SHP77 treated with DMSO at 0.1 percent for 48 hours (cell line): Measurements from ENCODE around the gene CCL24.
"Not testable (repeated sequence)": the region's sequence is repeated elsewhere in the genome, so short reads cannot be mapped to it uniquely, and the experiment has no call there.

Source experiments
- DNase-seq: peaks from one replicate; lab custom pipeline; 2025; lab: John Stamatoyannopoulos, UW

CCL24 gene

GRCh38 chr7:75780647-75781273, 32.8 kb downstream of the CCL24 start:
- DNase-seq: not testable (repeated sequence)

- not testable (repeated sequence) for DNase-seq
These were observed 34.1 kb downstream of the CCL24 start for GRCh38 chr7:75779516-75779915.

- DNase-seq: not testable (repeated sequence)
These were observed 34.6 kb downstream of the CCL24 start for GRCh38 chr7:75779035-75779434.

- DNase-seq: no peak
These were observed 37.2 kb downstream of the CCL24 start for GRCh38 chr7:75776295-75776971.

GRCh38 chr7:75773958-75774357, 39.6 kb downstream of the CCL24 start:
- not testable (repeated sequence) for DNase-seq

DNA sequence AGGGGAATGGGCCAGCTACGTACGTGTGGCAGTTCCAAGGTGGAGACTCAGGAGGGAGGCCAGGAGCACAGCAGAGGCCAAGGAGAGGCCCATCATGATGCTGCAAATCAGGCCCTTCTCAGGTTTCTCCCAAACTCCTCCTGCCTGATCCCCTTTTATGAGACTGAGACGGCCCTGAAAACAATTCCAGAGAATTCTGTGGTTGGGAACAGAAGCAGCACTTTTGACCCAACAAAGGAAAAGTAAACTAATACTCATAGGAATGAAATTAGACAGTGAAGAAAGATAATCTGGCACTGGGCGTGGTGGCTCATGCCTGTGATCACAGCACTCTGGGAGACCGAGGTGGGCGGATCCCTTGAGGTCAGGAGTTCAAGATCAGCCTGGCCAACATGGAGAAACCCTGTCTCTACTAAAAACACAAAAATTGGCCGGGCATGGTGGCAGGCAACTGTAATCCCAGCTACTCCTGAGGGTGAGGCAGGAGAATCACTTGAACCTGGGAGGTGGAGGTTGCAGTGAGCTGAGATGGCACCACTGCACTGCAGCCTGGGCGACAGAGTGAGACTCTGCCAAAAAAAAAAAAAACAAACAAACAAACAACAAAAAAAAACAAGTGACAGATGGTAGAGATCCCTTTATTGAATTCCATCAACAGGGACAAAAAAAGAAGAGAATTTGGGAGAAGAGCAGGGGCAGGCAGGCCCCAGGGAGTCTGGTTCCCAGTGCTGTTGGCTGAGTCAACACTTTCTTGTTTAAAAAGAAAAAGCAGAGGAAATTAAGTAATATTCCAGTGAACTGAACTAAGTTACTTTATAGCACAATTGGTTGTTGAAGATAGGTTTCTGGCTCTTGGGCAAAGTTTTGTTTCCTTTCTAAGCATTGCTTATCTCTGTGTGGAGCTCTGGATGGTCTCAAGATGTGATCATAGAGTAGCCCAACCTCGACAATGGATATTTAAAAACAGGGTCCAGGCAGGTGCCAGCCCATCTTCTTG, 41.2 kb downstream of the CCL24 start, which contains the start of gene CCL26:
CCL26 (minus strand) TSS at position 131 of the 997 bp plus-strand sequence; CDS start at position 96, 35 bp downstream.
- DNase-seq: no peak

GRCh38 chr7:75771224-75771623, 42.4 kb downstream of the CCL24 start:
- no peak for DNase-seq

- DNase-seq: peak; percentile 53
These were observed 51.2 kb downstream of the CCL24 start for GRCh38 chr7:75762350-75762917.

DNA sequence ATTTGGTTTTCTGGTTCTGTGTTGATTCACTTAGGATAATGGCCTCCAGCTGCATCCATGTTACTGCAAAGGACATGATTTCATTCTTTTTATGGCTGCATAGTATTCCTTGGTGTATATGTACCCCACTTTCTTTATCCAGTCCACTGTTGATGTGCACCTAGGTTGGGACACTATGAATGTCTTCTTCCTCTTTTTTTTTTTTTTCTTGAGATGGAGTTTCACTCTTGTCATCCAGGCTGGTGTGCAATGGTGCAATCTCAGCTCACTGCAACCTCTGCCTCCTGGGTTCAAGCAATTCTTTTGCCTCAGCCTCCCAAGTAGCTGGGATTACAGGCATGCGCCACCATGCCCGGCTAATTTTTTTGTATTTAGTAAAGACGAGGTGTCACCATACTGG, 51.8 kb downstream of the CCL24 start:
- DNase-seq: not testable (repeated sequence)
